Coronary artery (tissue), 2 donors: ENCODE results near the gene LRRC63.

Experiments used
- DNase-seq: peaks from one replicate; pipeline ENCODE4 v3.0.0-alpha.2; 2017; ENCODE audit warnings: low spot score
- H3K27ac ChIP-seq, 2 donors: fragments of 200-600 bp; sonication (generic); one replicate each; pipeline ENCODE4 v1.5.1; 2016 to 2019
- H3K4me3 ChIP-seq: fragments of 200-600 bp; sonication (generic); 2 replicates; pipeline ENCODE4 v1.5.1; 2016; ENCODE audit warnings: mild to moderate bottlenecking, moderate library complexity
- CTCF ChIP-seq: fragments of 200-600 bp; sonication (generic); IDR thresholded peaks from one replicate; pipeline ENCODE4 v1.5.1; 2019; ENCODE audit warnings: antibody characterized with exemption

LRRC63 gene

GRCh38 chr13:46311217-46311616, 99.5 kb downstream of the LRRC63 start:
- no peak for TF ChIP-seq CTCF

DNA sequence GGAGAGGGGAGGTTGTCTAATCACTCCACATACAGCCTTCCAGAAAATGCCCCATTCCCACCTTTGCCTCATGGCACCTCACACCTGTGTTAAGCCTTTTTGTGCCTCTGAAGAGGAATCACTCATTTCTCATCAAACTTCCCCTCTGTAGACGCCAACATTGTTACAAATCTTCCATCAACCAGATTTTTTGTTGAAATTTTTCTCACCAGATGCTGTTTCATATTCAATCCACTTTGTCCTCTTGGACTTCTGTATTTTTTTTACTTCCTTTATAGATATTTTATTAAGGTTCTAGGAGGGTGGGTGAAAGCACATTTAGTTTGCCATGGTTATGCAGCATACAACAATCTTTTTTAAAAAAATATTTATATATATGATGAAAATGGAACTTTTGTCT, 101.3 kb downstream of the LRRC63 start:
- no peak for DNase-seq
- TF ChIP-seq CTCF, result no peak
- Histone ChIP-seq H3K27ac (no peak overlapping the region), H3K4me3 (no peak overlapping the region)

More at GRCh38 chr13:46311217-46311616, 99.5 kb downstream of the LRRC63 start:
- Histone ChIP-seq H3K4me3 (no peak overlapping the region), H3K27ac (no peak overlapping the region)
- no peak for DNase-seq

GRCh38 chr13:46313432-46314257, 101.9 kb downstream of the LRRC63 start:
- no peak overlapping the region for H3K27ac ChIP-seq
- TF ChIP-seq CTCF, result no peak
- no peak for DNase-seq
- no peak overlapping the region for H3K4me3 ChIP-seq

- Histone ChIP-seq H3K4me3 (no peak overlapping the region), H3K27ac (no peak overlapping the region)
- no peak for TF ChIP-seq CTCF
- no peak for DNase-seq
These were observed 102.9 kb downstream of the LRRC63 start for GRCh38 chr13:46314587-46314986.

GRCh38 chr13:46315036-46315435, 103.3 kb downstream of the LRRC63 start:
- TF ChIP-seq CTCF, result no peak
- Histone ChIP-seq H3K27ac (no peak overlapping the region), H3K4me3 (no peak overlapping the region)
- no peak for DNase-seq

DNA sequence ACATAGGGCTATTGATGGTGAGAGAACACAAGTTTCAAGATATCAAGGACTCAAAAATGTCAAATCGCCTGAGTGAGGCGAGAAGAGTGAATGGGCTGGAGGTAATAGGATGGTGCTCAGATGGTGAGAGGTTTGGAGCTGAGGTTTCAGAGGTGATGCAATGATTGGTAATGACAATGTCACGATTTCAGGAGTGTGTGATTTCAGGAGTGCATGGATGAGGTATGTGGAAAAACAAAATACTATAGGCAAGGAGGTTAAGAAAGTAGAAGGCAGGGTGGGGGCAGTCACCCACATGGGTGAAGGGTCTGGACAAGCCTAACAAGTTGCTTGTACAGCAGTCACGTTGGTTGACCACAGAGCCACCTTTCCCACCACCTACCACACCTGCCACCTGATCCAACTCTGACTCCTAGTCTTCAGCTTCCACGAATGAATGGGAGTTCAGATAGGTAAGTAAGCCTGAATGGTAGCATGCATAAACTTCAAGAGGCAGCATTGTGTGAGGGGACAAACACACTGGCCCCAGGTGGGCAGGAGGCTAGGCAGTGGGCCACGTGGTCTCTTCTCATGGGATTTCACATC, 103.9 kb downstream of the LRRC63 start:
- TF ChIP-seq CTCF, result no peak
- no peak for DNase-seq
- Histone ChIP-seq H3K27ac (no peak overlapping the region), H3K4me3 (no peak overlapping the region)

GRCh38 chr13:46317120-46317519, 105.4 kb downstream of the LRRC63 start:
- Histone ChIP-seq H3K4me3 (no peak overlapping the region), H3K27ac (no peak overlapping the region)
- DNase-seq, result no peak
- TF ChIP-seq CTCF, result no peak
